ENCODE results near the gene CLBA1.

CLBA1 gene

DNA sequence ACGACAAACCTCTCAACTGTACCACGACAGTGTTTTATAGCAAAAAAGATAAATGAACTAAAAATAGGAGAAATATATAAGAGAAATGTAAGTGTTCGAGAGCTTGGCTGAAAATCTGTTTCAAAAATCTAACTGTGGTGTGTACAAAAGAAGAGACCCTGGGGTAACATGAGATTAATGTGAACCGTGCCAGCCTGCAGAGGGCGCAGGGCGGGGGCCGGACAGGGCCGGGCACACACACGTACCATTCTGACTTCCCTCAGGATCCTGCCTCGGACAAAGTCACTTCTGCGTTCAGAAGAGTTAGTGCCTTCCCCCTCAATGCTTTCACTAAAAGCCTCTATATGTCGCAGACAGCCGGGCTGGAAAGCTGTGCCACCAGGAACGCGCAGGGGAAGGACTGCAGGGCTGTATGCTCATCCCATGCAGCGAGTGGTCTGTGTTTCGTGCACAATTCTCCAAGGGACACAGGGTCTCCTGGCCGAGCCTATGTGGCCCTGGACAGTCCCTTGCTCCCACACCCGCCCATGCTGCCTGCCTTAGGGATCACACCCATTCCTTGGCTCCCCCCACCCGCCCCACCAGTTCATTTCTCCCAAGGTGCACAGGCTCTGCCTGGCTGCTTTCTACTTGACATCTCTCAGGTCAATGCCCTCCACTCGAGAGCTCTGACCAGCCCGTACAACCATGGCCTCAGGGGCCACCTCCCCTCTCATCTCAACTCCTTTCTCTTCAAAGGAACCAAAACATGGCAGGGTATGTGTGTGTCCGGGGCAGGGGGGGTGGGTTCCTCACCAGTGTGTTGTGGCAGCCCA, 26.8 kb downstream of the CLBA1 start:
- peaks cover 50% of the 10 kb centered on the region for H3K36me3 ChIP-seq (ENCODE audit: insufficient read depth, low read length)
- H3K9me3 ChIP-seq (ENCODE audit: low read depth, low read length), result no peaks in the 10 kb centered on the region

DNA sequence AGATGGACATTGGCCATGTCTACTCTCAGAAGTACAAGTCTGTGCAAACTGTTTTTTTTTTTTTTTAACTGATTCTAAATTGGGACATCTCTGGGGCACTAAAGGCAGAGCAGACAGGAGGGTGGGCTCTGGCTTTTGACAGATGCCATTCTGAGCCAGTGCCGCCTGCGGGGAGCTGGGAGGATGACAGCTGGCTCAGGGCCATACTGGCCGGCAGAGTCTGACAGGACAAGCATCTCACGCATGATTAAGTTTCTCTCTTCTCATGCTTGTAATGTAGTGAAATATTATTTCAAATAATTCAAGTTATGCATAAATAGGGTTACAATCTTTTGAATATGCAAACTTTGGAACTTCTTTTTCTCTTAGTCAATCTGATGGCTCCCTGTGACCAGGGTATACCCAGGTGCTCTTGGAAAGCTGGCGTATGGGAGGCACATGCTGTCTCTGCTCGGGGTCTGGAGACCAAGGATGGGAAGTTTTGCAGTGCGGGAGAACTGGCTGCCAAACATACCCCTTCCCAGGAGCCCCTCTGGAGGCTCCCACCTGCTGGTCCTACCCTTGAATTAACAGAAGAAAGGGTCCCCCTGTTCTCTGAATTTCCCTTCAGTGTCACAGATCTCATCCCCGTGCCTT, 27.7 kb downstream of the CLBA1 start:
- peaks cover 53% of the 10 kb centered on the region for H3K36me3 ChIP-seq (ENCODE audit: insufficient read depth, low read length)
- TF ChIP-seq FOXP2 (optimal IDR thresholded peaks at IDR 0.05; ENCODE audit: control extremely low read depth, extremely low read length, insufficient read depth) (no peak), POLR2AphosphoS5 (IDR thresholded peaks at IDR 0.05; ENCODE audit: borderline replicate concordance, low read depth, low read length) (no peak), EZH2 (IDR thresholded peaks at IDR 0.05) (no peak)
- no peaks in the 10 kb centered on the region for H3K9me3 ChIP-seq (ENCODE audit: low read depth, low read length)

More for the DNA sequence above, 26.8 kb downstream of the CLBA1 start:
- DNase-seq (ENCODE audit: low read depth, low spot score), result no peak
- Histone ChIP-seq H3K9ac (ENCODE audit: insufficient read length) (no peak overlapping the region), H3K27ac (no peak overlapping the region), H3K4me3 (no peak overlapping the region)
- TF ChIP-seq FOXP2 (optimal IDR thresholded peaks at IDR 0.05; ENCODE audit: control extremely low read depth, extremely low read length, insufficient read depth) (no peak), EZH2 (IDR thresholded peaks at IDR 0.05) (no peak), POLR2AphosphoS5 (IDR thresholded peaks at IDR 0.05; ENCODE audit: borderline replicate concordance, low read depth, low read length) (no peak)

DNA sequence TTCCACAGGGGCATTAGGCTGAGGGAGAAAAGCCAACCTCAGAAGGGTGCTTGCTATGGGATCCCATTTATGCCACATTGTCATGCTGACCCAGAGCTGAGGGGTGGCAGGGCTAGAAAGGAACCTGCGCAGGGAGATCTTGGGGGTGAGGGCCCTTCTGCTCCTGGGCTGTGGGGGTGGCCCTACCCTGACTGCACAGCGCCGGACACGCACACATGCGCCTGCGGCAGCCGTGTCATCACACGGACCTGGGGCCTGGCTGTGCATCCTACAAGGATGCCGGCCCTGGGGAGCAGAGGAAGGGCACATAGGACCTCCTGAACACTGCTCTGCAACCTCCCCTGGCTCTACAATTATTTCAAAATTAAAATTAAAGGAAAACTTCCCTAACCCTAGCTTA, 28.4 kb downstream of the CLBA1 start:
- Histone ChIP-seq H3K9me3 (ENCODE audit: low read depth, low read length) (no peaks in the 10 kb centered on the region), H3K4me3 (no peak overlapping the region), H3K9ac (ENCODE audit: insufficient read length) (peak overlapping the region; percentile 26), H3K36me3 (ENCODE audit: insufficient read depth, low read length) (peaks cover 55% of the 10 kb centered on the region), H3K27ac (no peak overlapping the region)
- TF ChIP-seq FOXP2 (optimal IDR thresholded peaks at IDR 0.05; ENCODE audit: control extremely low read depth, extremely low read length, insufficient read depth) (no peak), EZH2 (IDR thresholded peaks at IDR 0.05) (no peak)
- DNase-seq (ENCODE audit: low read depth, low spot score), result no peak

More for the DNA sequence above, 27.7 kb downstream of the CLBA1 start:
- no peak overlapping the region for H3K9ac ChIP-seq (ENCODE audit: insufficient read length)
- no peak for DNase-seq (ENCODE audit: low read depth, low spot score)
- H3K4me3 ChIP-seq, result no peak overlapping the region
- H3K27ac ChIP-seq, result no peak overlapping the region

DNA sequence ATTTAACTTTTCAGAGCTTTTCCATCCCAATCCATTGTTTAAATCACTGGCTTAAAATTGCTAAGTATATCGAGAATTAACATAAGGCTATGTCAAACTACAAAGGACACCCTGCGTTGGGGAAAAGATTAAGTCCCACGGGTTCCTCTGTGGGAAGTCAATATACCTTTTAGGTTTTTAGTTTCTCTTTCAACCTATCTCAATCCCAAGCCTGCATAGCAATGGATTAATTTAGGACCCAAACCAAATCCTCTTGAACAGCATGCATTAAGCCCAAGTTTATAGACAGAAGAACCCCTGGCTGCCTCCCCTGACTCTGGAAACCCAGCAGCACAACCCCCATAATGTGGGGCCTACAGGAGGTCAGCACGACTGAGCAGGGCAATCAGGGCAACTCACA, 29.0 kb downstream of the CLBA1 start:
- H3K9ac ChIP-seq (ENCODE audit: insufficient read length), result peak overlapping the region; percentile 26
- TF ChIP-seq EZH2 (IDR thresholded peaks at IDR 0.05) (no peak), POLR2AphosphoS5 (IDR thresholded peaks at IDR 0.05; ENCODE audit: borderline replicate concordance, low read depth, low read length) (no peak), FOXP2 (optimal IDR thresholded peaks at IDR 0.05; ENCODE audit: control extremely low read depth, extremely low read length, insufficient read depth) (no peak)
- H3K4me3 ChIP-seq, result no peak overlapping the region
- H3K27ac ChIP-seq, result peak overlapping the region; percentile 42; the same call in 1 of the 2 replicates
- peaks cover 55% of the 10 kb centered on the region for H3K36me3 ChIP-seq (ENCODE audit: insufficient read depth, low read length)
- no peak for DNase-seq (ENCODE audit: low read depth, low spot score)
- no peaks in the 10 kb centered on the region for H3K9me3 ChIP-seq (ENCODE audit: low read depth, low read length)

DNA sequence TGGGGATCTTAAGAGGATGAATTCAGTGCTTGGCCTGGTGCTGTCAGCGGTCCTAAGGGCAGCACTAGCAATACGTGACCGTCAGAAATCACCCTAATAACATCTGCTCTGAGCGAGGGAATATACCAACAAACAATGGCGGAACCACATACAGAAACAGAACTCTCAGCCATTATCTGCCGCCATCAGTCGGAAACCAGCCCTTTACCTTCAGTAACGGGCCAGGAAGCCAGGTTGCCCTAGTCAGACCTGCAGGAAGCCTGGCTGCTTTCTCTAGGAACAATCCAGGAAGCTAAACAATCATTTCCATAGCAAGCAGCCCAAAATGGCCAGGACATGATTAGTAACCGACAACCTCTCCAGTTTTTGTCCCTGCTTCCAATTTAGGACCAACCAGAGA, 29.7 kb downstream of the CLBA1 start:
- Histone ChIP-seq H3K9me3 (ENCODE audit: low read depth, low read length) (no peaks in the 10 kb centered on the region), H3K4me3 (no peak overlapping the region), H3K9ac (ENCODE audit: insufficient read length) (peak overlapping the region; percentile 5), H3K36me3 (ENCODE audit: insufficient read depth, low read length) (peaks cover 53% of the 10 kb centered on the region), H3K27ac (no peak overlapping the region)
- no peak for DNase-seq (ENCODE audit: low read depth, low spot score)
- TF ChIP-seq FOXP2 (optimal IDR thresholded peaks at IDR 0.05; ENCODE audit: control extremely low read depth, extremely low read length, insufficient read depth), result no peak
- TF ChIP-seq EZH2 (IDR thresholded peaks at IDR 0.05), result no peak
- no peak for TF ChIP-seq POLR2AphosphoS5 (IDR thresholded peaks at IDR 0.05; ENCODE audit: borderline replicate concordance, low read depth, low read length)

DNA sequence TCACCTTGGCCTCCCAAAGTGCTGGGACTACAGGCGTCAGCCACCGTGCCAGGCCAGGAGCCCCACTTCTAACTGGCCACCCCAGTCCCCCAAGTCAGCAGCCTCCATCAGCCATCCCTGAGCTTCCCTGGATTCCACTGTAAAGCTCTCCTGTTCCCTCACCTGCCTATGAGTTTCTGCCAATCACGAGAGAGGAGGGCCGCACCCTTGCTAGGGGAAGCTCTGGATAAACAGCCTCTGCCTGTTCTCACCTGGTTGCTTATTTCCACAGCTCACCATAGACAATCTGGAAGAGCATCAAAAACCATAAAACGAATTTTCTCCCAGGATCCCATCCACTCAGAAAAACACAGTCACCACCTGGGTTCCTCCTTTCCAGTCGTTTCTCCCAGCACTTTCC, 30.3 kb downstream of the CLBA1 start:
- Histone ChIP-seq H3K36me3 (ENCODE audit: insufficient read depth, low read length) (peaks cover 46% of the 10 kb centered on the region), H3K9ac (ENCODE audit: insufficient read length) (no peak overlapping the region), H3K27ac (no peak overlapping the region), H3K4me3 (no peak overlapping the region), H3K9me3 (ENCODE audit: low read depth, low read length) (no peaks in the 10 kb centered on the region)
- TF ChIP-seq POLR2AphosphoS5 (IDR thresholded peaks at IDR 0.05; ENCODE audit: borderline replicate concordance, low read depth, low read length), result no peak
- no peak for TF ChIP-seq FOXP2 (optimal IDR thresholded peaks at IDR 0.05; ENCODE audit: control extremely low read depth, extremely low read length, insufficient read depth)
- TF ChIP-seq EZH2 (IDR thresholded peaks at IDR 0.05), result no peak
- no peak for DNase-seq (ENCODE audit: low read depth, low spot score)

DNA sequence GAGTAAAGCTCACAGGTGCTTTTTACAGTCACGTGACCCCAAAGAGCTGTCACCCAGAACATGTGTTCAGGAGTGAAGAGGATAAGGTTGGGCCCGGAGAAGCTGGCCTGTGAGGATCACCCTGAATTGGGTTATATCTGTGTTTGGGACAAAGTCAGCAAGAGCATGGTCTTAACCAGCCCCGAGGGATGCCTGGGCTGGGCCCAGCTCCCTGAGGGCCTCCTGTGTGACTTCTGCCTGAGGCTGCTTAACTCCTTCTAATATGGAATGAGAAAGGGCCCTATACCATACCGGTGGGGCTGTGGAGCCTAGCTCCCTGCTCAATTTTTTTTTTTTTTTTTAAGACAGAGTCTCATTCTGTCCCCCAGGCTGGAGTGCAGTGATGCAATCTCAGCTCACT, 32.8 kb downstream of the CLBA1 start:
- Histone ChIP-seq H3K9ac (ENCODE audit: insufficient read length) (peak overlapping the region; percentile 28), H3K27ac (no peak overlapping the region), H3K4me3 (peak overlapping the region; percentile 45), H3K9me3 (ENCODE audit: low read depth, low read length) (no peaks in the 10 kb centered on the region; the same call in 1 of the 2 replicates), H3K36me3 (ENCODE audit: insufficient read depth, low read length) (peaks cover 29% of the 10 kb centered on the region)
- no peak for TF ChIP-seq POLR2AphosphoS5 (IDR thresholded peaks at IDR 0.05; ENCODE audit: borderline replicate concordance, low read depth, low read length)
- no peak for TF ChIP-seq FOXP2 (optimal IDR thresholded peaks at IDR 0.05; ENCODE audit: control extremely low read depth, extremely low read length, insufficient read depth)
- no peak for TF ChIP-seq EZH2 (IDR thresholded peaks at IDR 0.05)
- DNase-seq (ENCODE audit: low read depth, low spot score), result no peak

Measured in SK-N-MC (cell line).